Testis (tissue), 3 donors: ENCODE results near the gene MRPL53. TPM values are rescaled to one million over a fixed set of nuclear protein-coding genes. Genes with fewer than 3 reads are reported as not detected.

ENCODE experiments used
- DNase-seq: peaks from one replicate; pipeline ENCODE4 v3.0.0-alpha.2; 2019
- H3K27ac ChIP-seq, 2 donors: fragments of 200-600 bp; sonication (generic); one replicate each; pipeline ENCODE4 v1.5.1; 2019
- H3K27me3 ChIP-seq: fragments of 200-600 bp; sonication (generic); one replicate; pipeline ENCODE4 v1.5.1; 2019
- H3K36me3 ChIP-seq: fragments of 200-600 bp; sonication (generic); one replicate; pipeline ENCODE4 v1.5.1; 2017; ENCODE audit warnings: low read depth; ENCODE audit errors: missing control alignments
- H3K4me1 ChIP-seq: fragments of 200-600 bp; sonication (generic); one replicate; pipeline ENCODE4 v1.5.1; 2019
- H3K4me3 ChIP-seq, 2 donors: fragments of 200-600 bp; sonication (generic); one replicate each; pipeline ENCODE4 v1.5.1; 2017 to 2019
- H3K9me3 ChIP-seq: fragments of 200-600 bp; sonication (generic); one replicate; pipeline ENCODE4 v1.5.1; 2017
- CTCF ChIP-seq, 3 experiments: fragments of 450-650 bp in 2 of 3; fragments of 200-600 bp in 1 of 3; sonication (generic) in 1 of 3; IDR thresholded peaks; one replicate each; pipeline ENCODE4 v1.5.1; 2016 to 2019; ENCODE audit warnings: antibody characterized with exemption in 3 of 3, mild to moderate bottlenecking in 2 of 3, moderate library complexity in 1 of 3
- POLR2A ChIP-seq: fragments of 450-650 bp; IDR thresholded peaks from one replicate; pipeline ENCODE4 v1.6.1; 2017; ENCODE audit warnings: antibody characterized with exemption, mild to moderate bottlenecking, moderate library complexity
- WGBS, 2 donors: methylation state at CpG; one replicate each; pipeline ENCODE4 v1.1.5; 2018; 5-methylcytosine and 5-hydroxymethylcytosine counted together
- intact Hi-C: fragments of 100-400 bp; cut with DNase I; formaldehyde crosslinking; loops from one replicate; pipeline ENCODE4 v1.15.1; 2023; ENCODE audit warnings: low total_unique reads
- polyA plus RNA-seq: library from polyadenylated mRNA; stranded (reverse); fragments of 350-450 nt; fragmentation: Illumina TruSeq; extraction: RNeasy Lipid Tissue Mini Kit (QIAGEN cat#74804); gene quantifications from one replicate; pipeline ENCODE4 v1.2.3, GENCODE V29; 2014; ENCODE audit warnings: low read depth, low replicate concordance; ENCODE audit not compliant: insufficient read depth
- total RNA-seq, 2 donors: library from RNA; depleted of rRNA; stranded (reverse); fragments of >200 nt; gene quantifications; one replicate each; pipeline ENCODE4 v1.2.3, GENCODE V29; 2016

The MRPL53 gene
- total and polyA plus RNA-seq, 3 donors from 2014 or later: 23.6 to 64.8 (median 46.0) TPM

- Histone ChIP-seq H3K27ac (no peak overlapping the region), H3K36me3 (no peaks in the 10 kb centered on the region), H3K27me3 (no peaks in the 10 kb centered on the region), H3K4me3 (no peak overlapping the region), H3K9me3 (no peaks in the 10 kb centered on the region), H3K4me1 (peaks cover 6% of the 10 kb centered on the region)
- 74 to 76% methylated on average over 4 of the region's 4 CpGs for WGBS, 2 donors
- no peak for DNase-seq
- intact Hi-C loops: no loop called here
- TF ChIP-seq POLR2A (no peak), CTCF (IDR thresholded peaks at IDR 0.05) (no peak)
Measured at GRCh38 chr2:74510272-74510671, 37.8 kb upstream of the MRPL53 start.

- 10 to 18% methylated on average over 25 to 38 of the region's 38 CpGs for WGBS, 2 donors
- no peak for TF ChIP-seq POLR2A
- no peak for TF ChIP-seq CTCF (IDR thresholded peaks at IDR 0.05)
- Histone ChIP-seq H3K4me3 (peak overlapping the region; percentile 76 to 80), H3K27me3 (no peaks in the 10 kb centered on the region), H3K9me3 (no peaks in the 10 kb centered on the region), H3K36me3 (peaks cover 4% of the 10 kb centered on the region), H3K4me1 (peaks cover 6% of the 10 kb centered on the region), H3K27ac (peak overlapping the region; percentile 99)
- peak; percentile 54 for DNase-seq
- intact Hi-C loops: no loop called here
Measured at GRCh38 chr2:74507926-74508520, 35.5 kb upstream of the MRPL53 start.

GRCh38 chr2:74507145-74507925, 34.9 kb upstream of the MRPL53 start, which contains the start of gene PCGF1:
PCGF1 (minus strand) TSS chr2:74507695; CDS start chr2:74507668, 27 bp downstream.
- intact Hi-C loops: no loop called here
- no peaks in the 10 kb centered on the region for H3K27me3 ChIP-seq
- peaks cover 6% of the 10 kb centered on the region for H3K4me1 ChIP-seq
- 0 to 1% methylated on average over 3 to 51 of the region's 56 CpGs for WGBS, 2 donors
- peak within 1 kb of the TSS; percentile 76 to 80 for H3K4me3 ChIP-seq
- DNase-seq: peak; percentile 100
- peak within 1 kb of the TSS; percentile 99 for H3K27ac ChIP-seq
- TF ChIP-seq POLR2A: no peak
- peak in 2 of 3 experiments; percentile 1 to 15 for TF ChIP-seq CTCF (IDR thresholded peaks at IDR 0.05)
- peaks cover 4% of the 10 kb centered on the region for H3K36me3 ChIP-seq
- no peaks in the 10 kb centered on the region for H3K9me3 ChIP-seq

- WGBS, 2 donors: 92 to 96% methylated on average over 12 to 14 of the region's 14 CpGs
- H3K4me3 ChIP-seq: no peak overlapping the region
- H3K27me3 ChIP-seq: no peaks in the 10 kb centered on the region
- peaks cover 6% of the 10 kb centered on the region for H3K4me1 ChIP-seq
- H3K9me3 ChIP-seq: no peaks in the 10 kb centered on the region
- intact Hi-C loops: no loop called here
- H3K36me3 ChIP-seq: peaks cover 4% of the 10 kb centered on the region
- DNase-seq: no peak
- TF ChIP-seq POLR2A (no peak), CTCF (IDR thresholded peaks at IDR 0.05) (no peak)
- H3K27ac ChIP-seq: no peak overlapping the region
Measured at GRCh38 chr2:74505448-74506246, 33.2 kb upstream of the MRPL53 start.
